HG02885 (cell line): ENCODE measurements around the gene GREM2.

ENCODE experiments used
- ATAC-seq: cut with Tn5 transposase; IDR thresholded peaks from one replicate; pipeline ENCODE4 v1.9.1; 2021; ENCODE audit warnings: mild to moderate bottlenecking; ENCODE audit not compliant: unreplicated experiment, poor library complexity

Gene GREM2

GRCh38 chr1:240567066-240567465 is 44.9 kb downstream of the GREM2 start:
- ATAC-seq = no peak

DNA sequence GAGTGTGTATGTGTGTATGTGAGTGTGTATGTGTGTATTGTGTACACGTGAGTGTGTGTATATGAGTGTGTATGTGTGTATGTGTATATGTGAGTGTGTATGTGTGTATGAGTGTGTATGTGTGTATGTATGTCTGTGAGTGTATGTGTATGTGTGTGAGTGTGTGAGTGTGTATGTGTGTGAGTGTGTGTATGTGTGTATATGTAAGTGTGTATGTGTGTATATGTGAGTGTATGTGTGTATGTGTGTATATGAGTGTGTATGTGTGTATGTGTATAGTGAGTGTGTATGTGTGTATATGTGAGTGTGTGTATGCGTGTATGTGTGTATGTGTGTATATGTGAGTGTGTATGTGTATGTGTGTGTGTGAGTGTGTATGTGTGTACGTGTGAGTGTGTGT is 49.2 kb downstream of the GREM2 start:
- ATAC-seq = no peak

DNA sequence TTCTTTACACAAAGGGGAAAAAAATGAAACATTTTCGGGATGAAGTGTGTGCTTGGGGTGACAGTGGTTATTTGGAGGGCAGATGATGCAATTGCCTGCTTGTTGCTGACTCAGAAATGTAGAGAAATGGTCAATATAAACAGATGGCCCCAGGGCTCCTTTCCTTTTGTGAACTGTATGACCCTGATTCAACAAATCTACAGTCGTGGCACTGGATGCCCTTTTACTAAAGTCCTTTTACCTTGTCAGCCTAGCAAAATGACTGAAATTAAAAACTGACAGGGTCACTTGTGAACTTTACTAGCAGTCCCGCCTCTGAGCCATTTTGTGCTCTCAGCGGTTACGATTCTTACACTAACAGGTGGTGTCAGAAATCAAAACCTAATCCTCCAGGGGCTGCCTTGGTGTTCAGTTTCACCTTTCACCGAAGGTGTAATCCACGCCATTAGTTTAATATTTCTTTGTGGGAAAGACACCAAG is 49.8 kb downstream of the GREM2 start:
- ATAC-seq = no peak

GRCh38 chr1:240559781-240560180 is 52.2 kb downstream of the GREM2 start:
- ATAC-seq = no peak

DNA sequence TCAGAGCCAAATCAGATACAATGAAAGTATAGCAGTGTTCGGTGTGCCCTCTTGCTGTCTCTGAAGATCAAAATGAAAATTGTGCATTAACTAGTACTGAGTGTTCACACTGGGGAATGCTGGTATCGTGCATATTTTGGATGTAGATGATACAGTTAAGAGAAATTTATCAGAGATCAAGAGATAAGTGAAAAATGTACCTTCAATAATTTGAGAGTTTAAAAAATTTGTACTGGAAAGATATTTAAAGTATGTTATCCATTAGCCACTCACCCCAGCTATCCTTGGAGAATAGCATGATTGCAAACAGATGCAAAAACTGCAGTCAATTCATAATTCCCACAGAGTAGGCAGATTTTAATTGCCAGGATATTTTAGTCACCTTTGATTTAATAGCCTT is 56.4 kb downstream of the GREM2 start:
- ATAC-seq = no peak

DNA sequence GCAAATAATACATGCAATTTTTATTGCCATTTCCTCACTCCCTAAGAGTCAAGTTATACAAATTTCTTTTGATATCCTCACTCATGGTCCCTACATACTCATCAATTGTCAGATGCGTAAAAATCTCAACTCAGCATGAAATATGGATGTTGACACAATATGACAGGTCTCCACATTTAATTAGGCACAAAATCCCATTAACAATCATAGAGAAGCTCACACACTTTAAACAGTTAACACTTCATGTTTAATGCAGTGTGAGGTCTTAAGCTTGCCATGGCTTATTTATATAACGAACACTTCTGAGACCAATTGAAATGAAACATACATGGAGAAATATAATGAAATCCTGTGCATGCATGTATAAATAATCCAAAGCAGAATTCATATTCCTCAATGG is 58.6 kb downstream of the GREM2 start:
- no peak for ATAC-seq

- no peak for ATAC-seq
Observed at GRCh38 chr1:240539769-240540414, 72.1 kb downstream of the GREM2 start.

- no peak for ATAC-seq
Observed at GRCh38 chr1:240538776-240539430, 73.1 kb downstream of the GREM2 start.

DNA sequence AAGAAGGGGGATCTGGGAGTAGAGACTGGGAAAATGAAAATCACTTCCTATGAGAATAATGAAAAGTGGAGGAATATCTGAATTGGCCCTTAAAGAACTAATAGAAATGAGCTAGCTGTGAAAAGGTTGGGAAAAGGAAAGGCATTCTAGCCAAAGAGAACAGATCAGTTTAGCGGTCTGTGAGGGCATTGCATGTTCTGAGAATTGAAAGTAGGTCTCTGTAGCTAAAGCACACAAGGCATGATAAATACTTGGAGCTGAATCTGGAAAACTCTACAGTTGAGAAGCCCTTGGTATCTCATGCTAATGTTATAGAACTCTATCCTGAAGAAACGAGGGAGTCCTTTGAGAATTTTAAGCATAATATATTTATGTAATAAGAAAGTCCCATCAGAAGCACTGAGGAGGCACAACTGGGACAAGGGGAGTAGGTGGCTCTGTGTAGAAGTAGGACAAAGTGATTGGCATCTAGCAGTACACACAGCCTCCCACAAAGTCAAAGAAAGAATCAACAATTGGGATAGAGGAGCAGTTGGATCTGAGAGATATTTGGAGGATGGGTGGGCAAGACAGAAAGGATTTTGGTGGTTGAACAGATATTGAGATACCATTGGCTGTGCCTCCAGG is 78.7 kb downstream of the GREM2 start:
- ATAC-seq = no peak

DNA sequence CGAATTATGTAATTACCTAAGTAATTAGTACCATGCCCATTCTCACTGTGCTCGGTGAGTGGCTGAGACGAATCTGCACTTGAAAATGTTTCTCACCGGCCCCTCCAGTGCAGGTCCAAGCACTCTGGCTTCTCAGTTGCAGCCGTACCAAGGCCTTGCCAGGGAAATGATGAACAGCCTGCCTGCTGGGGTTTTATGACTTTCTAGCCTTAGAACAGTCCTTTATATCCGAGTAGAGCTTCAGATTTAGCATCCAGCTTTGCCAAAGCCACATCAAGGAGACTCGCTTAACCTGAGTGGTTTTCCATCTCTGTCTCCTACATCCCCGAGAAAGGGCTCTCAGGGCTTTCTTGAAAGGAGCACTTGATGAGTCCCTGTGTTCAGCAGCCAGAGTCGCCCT is 83.4 kb downstream of the GREM2 start:
- ATAC-seq = no peak

DNA sequence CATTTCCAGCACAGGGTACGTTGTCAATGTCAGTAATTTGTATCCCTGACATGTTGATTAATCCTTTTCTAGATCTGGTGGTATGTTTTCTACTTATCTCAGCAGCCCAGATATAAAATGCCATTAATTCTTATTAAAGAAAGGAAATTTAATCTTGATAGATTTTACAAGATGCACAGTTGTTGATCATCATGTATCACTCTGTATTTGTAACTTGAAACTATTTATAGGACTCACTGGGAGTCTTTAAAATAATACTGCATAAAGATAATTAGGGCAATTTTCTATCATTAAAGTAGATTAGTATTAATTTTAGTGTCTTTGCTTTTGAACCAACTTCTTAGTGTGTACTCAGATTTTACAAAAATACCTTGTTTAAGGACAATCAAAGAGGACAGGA is 84.9 kb downstream of the GREM2 start:
- ATAC-seq = no peak

DNA sequence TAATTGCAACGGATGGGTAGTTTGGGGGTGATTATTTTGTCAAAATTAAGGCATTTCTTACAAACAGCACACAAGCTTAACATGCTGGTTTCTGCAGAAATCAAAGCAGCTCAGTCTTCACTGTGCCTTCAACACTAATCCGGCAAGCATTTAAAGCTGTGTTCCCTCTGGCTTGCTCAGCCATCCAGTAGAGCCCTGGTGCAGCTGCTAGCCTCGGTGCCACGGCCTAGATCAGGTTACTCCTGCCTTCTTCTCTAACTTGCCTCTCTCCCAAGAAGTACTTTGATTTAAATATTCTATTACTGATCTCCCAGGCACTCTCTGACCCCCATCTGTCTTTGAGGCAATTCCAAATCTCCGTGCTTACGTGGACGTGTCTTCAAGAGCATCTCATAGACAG is 85.6 kb downstream of the GREM2 start:
- no peak for ATAC-seq

DNA sequence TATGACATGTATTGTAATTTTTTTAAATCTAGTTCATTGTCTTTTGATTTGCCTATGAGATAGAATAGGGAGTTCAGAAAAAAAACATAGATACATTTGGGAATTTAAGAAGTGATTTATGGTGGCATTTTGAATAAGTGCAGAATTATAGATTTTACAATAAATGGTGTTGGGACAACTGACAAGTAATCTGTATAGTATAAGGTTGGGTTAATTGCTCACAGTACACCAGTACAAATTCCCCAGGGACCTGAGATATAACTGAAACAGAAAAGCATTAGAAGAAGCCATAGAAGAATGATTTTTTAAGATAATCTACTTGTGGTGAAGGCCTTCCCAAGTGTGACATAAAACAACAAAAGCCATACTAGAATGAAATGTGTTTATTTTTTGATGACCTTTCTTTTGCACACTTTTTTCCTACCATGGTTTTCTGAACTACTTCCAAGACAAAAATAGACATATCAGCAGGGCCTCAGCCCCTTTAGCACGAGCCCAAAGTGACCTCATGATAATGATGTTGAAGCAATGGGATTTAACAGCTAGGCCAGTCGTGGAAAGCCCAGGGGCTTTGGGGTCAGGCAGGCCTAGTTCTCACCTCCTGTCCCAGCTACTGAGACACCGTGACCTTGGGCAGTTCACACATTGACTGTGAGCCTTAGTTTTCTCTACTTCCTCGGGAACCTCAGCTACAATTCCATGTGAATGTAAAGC is 87.4 kb downstream of the GREM2 start:
- ATAC-seq = no peak

GRCh38 chr1:240522122-240522822 is 89.7 kb downstream of the GREM2 start:
- no peak for ATAC-seq

DNA sequence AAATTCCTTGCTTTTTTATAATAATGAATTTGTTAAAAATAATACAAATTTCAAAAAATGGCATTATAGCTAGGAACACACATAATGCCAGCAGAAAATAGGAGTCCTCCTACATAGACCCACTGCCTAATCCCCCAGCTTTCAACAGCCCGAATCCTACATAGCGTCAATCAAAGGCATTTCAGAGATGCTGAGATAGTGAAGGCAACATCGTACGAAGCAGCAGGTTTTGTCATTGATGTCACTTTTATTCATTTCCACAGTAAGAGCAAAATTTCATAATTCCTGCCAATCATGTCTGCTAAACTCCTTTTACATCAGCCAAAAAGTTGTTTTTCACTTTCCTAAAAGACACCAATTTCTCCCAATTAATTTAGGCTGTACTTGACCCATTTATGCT is 94.1 kb downstream of the GREM2 start:
- no peak for ATAC-seq

DNA sequence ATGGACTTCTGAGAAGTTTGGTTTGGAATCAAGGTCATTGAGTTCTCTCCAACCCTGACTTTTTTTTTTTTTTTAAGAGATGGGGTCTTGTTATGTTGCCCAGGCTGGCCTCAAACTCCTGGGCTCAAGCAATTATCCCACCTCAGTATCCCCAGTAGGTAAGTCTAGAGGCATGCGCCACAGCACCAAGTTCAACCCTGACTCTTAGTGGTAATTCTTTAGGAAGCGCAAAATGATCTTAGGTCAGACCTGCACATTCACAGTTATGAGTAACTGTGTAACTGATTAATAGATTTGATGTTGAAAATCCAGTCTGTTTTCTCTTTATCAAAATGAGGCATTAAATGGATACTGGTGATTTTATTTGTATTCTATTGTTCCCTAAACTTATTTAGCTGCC is 95.9 kb downstream of the GREM2 start:
- no peak for ATAC-seq

GRCh38 chr1:240515505-240515904 is 96.5 kb downstream of the GREM2 start:
- no peak for ATAC-seq

GRCh38 chr1:240511789-240512188 is 100.2 kb downstream of the GREM2 start:
- ATAC-seq = no peak

DNA sequence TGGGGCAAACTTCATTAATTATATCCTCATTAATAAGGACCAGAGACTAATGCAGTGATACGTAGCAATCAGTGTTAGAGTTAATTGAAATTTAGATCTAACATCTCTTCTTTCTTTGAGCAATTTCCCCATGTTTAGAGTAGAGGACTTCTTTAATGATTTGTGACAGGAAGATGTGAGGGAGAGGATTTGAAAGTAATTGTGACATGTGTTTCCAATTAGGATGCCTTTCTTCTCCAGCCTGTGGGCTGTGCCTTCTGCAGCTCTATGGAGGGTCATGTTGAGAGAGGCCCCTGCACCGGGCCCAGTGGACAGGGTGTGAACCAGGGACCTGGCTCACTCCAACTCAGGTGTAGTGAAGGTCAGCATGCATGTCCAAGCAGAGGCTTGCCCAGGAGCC is 103.0 kb downstream of the GREM2 start:
- ATAC-seq = no peak

DNA sequence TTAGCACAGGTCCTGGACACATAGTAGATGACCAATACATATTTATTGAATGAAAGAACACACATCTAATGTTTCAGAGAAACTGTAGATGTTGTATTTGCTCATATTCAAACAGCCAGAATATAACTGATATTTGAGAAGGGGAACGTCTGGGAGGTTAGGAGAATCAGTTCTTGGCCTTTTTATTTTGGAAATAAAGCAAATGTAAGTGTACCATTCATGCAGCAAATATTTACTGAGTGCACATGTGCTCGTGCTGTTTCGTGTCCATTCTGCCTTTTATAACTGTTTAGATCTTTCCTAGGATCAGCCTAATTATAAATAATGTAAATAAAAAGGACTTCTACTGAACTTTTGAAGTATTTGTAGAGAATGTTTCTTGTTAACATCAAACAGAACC is 103.8 kb downstream of the GREM2 start:
- no peak for ATAC-seq

DNA sequence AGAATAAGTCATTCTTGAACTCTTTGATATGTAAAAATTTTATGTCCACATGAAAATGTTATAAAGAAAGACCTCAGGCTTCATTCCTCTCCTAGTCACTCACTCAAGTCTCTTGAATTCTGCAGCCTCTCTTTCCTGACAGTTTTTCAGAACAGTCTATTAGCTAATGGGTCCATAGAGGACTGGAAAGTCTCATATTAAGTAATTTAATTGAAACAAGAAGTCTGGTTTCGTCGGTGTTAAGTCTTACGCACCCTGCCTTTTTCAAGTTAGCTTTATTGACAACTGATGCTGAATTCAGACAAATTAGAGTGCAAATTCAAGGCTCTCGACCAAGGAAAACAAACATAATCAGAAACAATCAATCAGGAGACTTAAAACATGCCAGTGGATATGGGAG is 105.8 kb downstream of the GREM2 start:
- no peak for ATAC-seq
